Measurements from ENCODE around the gene MAP2.

DNA sequence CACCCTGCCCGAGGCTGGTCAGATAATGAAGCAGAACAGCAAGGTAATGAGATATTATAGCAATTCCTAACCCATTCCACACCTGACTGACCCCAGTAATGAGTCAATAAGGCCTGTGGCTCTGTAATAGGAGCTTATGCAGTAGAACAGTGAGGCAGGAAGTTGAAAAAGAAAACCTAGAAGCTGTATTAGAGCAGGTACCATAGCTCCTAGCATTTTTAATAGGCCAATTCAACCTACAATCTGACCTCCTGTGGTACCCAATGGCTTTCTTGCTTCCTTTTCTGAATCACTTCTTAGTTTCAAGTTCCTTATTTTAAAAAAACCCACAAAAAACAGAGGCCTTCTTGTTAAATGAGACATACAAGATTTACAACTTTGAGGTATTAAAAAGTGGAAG is 43.6 kb upstream of the MAP2 start:
- TF ChIP-seq NR2F1 (conservative IDR thresholded peaks at IDR 0.05) (peak; percentile 93), ZBTB40 (IDR thresholded peaks at IDR 0.05; ENCODE audit: borderline replicate concordance) (no peak), TAF1 (IDR thresholded peaks at IDR 0.05; ENCODE audit: borderline replicate concordance, low read depth, low read length) (no peak), EP300 (IDR thresholded peaks at IDR 0.05; ENCODE audit: borderline replicate concordance in 1 of 2, control insufficient read depth in 1 of 2, low read depth in 2 of 2, low read length in 2 of 2) (peak in 1 of 2 experiments; percentile 20; a peak in 1 of 4 replicates), POLR2AphosphoS2 (IDR thresholded peaks at IDR 0.05; ENCODE audit: low read depth, low read length) (no peak), ATF7 (IDR thresholded peaks at IDR 0.05; ENCODE audit: low read depth) (peak; percentile 47; the same call in 1 of the 2 replicates)
- TF ChIP-seq, protein P1, sequence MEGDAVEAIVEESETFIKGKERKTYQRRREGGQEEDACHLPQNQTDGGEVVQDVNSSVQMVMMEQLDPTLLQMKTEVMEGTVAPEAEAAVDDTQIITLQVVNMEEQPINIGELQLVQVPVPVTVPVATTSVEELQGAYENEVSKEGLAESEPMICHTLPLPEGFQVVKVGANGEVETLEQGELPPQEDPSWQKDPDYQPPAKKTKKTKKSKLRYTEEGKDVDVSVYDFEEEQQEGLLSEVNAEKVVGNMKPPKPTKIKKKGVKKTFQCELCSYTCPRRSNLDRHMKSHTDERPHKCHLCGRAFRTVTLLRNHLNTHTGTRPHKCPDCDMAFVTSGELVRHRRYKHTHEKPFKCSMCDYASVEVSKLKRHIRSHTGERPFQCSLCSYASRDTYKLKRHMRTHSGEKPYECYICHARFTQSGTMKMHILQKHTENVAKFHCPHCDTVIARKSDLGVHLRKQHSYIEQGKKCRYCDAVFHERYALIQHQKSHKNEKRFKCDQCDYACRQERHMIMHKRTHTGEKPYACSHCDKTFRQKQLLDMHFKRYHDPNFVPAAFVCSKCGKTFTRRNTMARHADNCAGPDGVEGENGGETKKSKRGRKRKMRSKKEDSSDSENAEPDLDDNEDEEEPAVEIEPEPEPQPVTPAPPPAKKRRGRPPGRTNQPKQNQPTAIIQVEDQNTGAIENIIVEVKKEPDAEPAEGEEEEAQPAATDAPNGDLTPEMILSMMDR (IDR thresholded peaks at IDR 0.05 in 2 of 3, conservative IDR thresholded peaks at IDR 0.05 in 1 of 3; ENCODE audit: control insufficient read depth in 2 of 3, extremely low read depth in 1 of 3, insufficient read depth in 1 of 3, low read depth in 3 of 3, low read length in 3 of 3): no peak

All from GM12878 (cell line).